Heart right ventricle (tissue), 16 donors: ENCODE results near the gene CCDC8. TPM values are rescaled to one million over a fixed set of nuclear protein-coding genes. Genes with fewer than 3 reads are reported as not detected.

ENCODE experiments used
- ATAC-seq, 8 donors: fragments of 200-7000 bp; cut with Tn5 transposase; one replicate each; pipeline ENCODE4 v1.9.1; 2020; ENCODE audit warnings: mild to moderate bottlenecking in 8 of 8, moderate library complexity in 8 of 8, moderate number of reproducible peaks in 1 of 8
- DNase-seq, 2 donors: peaks; one replicate each; pipeline ENCODE4 v3.0.0-alpha.2; 2020
- H3K27ac ChIP-seq, 10 donors: fragments of 200-600 bp; sonication (generic) in 2 of 10; one replicate each; pipeline versions ENCODE4 v1.5.0 to v1.8.0; 2020 to 2022; ENCODE audit warnings: mild to moderate bottlenecking in 3 of 10
- H3K27me3 ChIP-seq, 7 donors: fragments of 200-600 bp; one replicate each; pipeline ENCODE4 v1.8.0; 2021 to 2022; ENCODE audit warnings: mild to moderate bottlenecking in 2 of 7
- H3K36me3 ChIP-seq, 9 donors: fragments of 200-600 bp; sonication (generic) in 1 of 9; one replicate each; pipeline versions ENCODE4 v1.5.0 to v1.8.0; 2020 to 2022; ENCODE audit warnings: mild to moderate bottlenecking in 2 of 9
- H3K4me1 ChIP-seq, 9 donors: fragments of 200-600 bp; sonication (generic) in 1 of 9; one replicate each; pipeline versions ENCODE4 v1.5.0 to v1.8.0; 2020 to 2022; ENCODE audit warnings: mild to moderate bottlenecking in 4 of 9
- H3K4me3 ChIP-seq, 10 donors: fragments of 200-600 bp; sonication (generic) in 2 of 10; one replicate each; pipeline versions ENCODE4 v1.5.0 to v1.8.0; 2020 to 2022; ENCODE audit warnings: mild to moderate bottlenecking in 7 of 10, moderate library complexity in 2 of 10
- H3K9me3 ChIP-seq, 11 donors: fragments of 200-600 bp in 10 of 11; sonication (generic) in 2 of 11; one replicate each; pipeline versions ENCODE4 v1.5.0 to v1.8.0; 2013 to 2022; ENCODE audit warnings: mild to moderate bottlenecking in 2 of 11, control low read depth in 1 of 11, moderate library complexity in 1 of 11
- CTCF ChIP-seq, 9 donors: fragments of 200-600 bp; sonication (generic) in 2 of 9; IDR thresholded peaks; one replicate each; pipeline versions ENCODE4 v1.5.0 to v1.8.0; 2021 to 2022; ENCODE audit warnings: antibody characterized with exemption in 9 of 9, mild to moderate bottlenecking in 5 of 9, moderate library complexity in 1 of 9
- WGBS, 2 donors: extraction: QIAGEN DNeasy Blood & Tissue Kit; methylation state at CpG; one replicate each; pipeline ENCODE4 v1.1.7; 2013; ENCODE audit warnings: inconsistent platforms in 1 of 2; 5-methylcytosine and 5-hydroxymethylcytosine counted together
- intact Hi-C, 10 donors: fragments of 100-400 bp; cut with DNase I; formaldehyde crosslinking; loops; one replicate each; pipeline versions ENCODE4 v1.11.1 to v1.14.2; 2022
- polyA plus RNA-seq, 2 donors: library from polyadenylated mRNA; stranded (reverse); fragments of 200-250 nt; gene quantifications; one replicate each; pipeline ENCODE4 v1.2.3, GENCODE V29; 2013
- total RNA-seq, 10 donors: library from RNA; stranded (reverse); fragmentation: NEBNext Ultra II Directional in 3 of 10; extraction: Animal tissue kit (Norgen Biotek cat#: 25700) in 3 of 10; gene quantifications; one replicate each; pipeline versions ENCODE4 v1.2.1 to v1.2.4, GENCODE V29; 2021 to 2023
- donor health status: Arrhythmogenic right ventricular cardiomyopathy.
- donor health status: ischemic (EF 13 %, LVEDD 7.1; RV severe dilation, severe dysfunction).
- donor health status: healthy with polysubstance abuse.
- donor health status: DM: no; HTN: yes; CAD: no.
- donor health status: DM: no; HTN: no; CAD: no.
- donor health status: ischemic (EF 25% LVEDD 6.9; RV normal size, moderate dysfunction).
- donor health status: ischemic (EF 25% LVEDD 5.7; RV mildly dilated, moderate dysfunction).
- donor health status: healthy.
- donor health status: DM: yes; HTN: yes; CAD: no.
- donor health status: Ischemic cardiomyopathy.
- donor health status: ischemic (EF 35%, LVEDD 5.7; RV mildly dilated, moderate dysfunction).
- donor health status: nonischemic (EF 11% LVEDD 7.7; RV severe dilation, severe dysfunction).
- donor health status: DM: yes; HTN: yes; CAD: no.
- donor health status: PGD.
- donor health status: ischemic (EF 29% LVEDD 5.4; RV normal size, mild dysfunction).
- donor health status: nonischemic (EF 23%, LVEDD 6.1; RV moderate dilation, normal function).

The CCDC8 gene
- total and polyA plus RNA-seq, 12 donors = 14.4 to 37.3 (median 28.1) TPM

- peaks cover 0 to 81% (median 46%) of the 10 kb centered on the region in 7 donors for H3K27me3 ChIP-seq
- ATAC-seq = no peak
- peaks cover 4 to 73% (median 27%) of the 10 kb centered on the region in 9 donors for H3K4me1 ChIP-seq
- DNase-seq = no peak
- no peaks in the 10 kb centered on the region for H3K9me3 ChIP-seq
- WGBS, 2 donors = 50 to 62% methylated on average over 13 of the region's 13 CpGs
- intact Hi-C loops = no loop called here
- H3K4me3 ChIP-seq = peak overlapping the region; percentile 50 to 75 (median 62)
- no peak for TF ChIP-seq CTCF (IDR thresholded peaks at IDR 0.05)
- H3K36me3 ChIP-seq = peaks cover 0 to 7% (median 0%) of the 10 kb centered on the region in 9 donors
- H3K27ac ChIP-seq = peak overlapping the region in 8 of 10 donors; percentile 22 to 96 (median 88)
These were observed 2.1 kb downstream of the CCDC8 start for GRCh38 chr19:46411088-46411924.

- peak overlapping the region in 3 of 10 donors; percentile 22 to 96 (median 93) for H3K27ac ChIP-seq
- H3K4me3 ChIP-seq = peak overlapping the region in 9 of 10 donors; percentile 53 to 75 (median 65)
- H3K36me3 ChIP-seq = peaks cover 0 to 7% (median 0%) of the 10 kb centered on the region in 9 donors
- no peak for ATAC-seq
- H3K27me3 ChIP-seq = peaks cover 3 to 81% (median 46%) of the 10 kb centered on the region in 7 donors
- H3K9me3 ChIP-seq = no peaks in the 10 kb centered on the region
- no peak for TF ChIP-seq CTCF (IDR thresholded peaks at IDR 0.05)
- DNase-seq = no peak
- 80 to 82% methylated on average over 13 of the region's 13 CpGs for WGBS, 2 donors
- intact Hi-C loops = no loop called here
- peaks cover 4 to 72% (median 27%) of the 10 kb centered on the region in 9 donors for H3K4me1 ChIP-seq
These were observed 2.9 kb downstream of the CCDC8 start for GRCh38 chr19:46410205-46411087.

GRCh38 chr19:46409191-46409590 lies 4.2 kb downstream of the CCDC8 start:
- peaks cover 0 to 7% (median 0%) of the 10 kb centered on the region in 9 donors for H3K36me3 ChIP-seq
- no peak for TF ChIP-seq CTCF (IDR thresholded peaks at IDR 0.05)
- intact Hi-C loops = no loop called here
- peak overlapping the region in 4 of 10 donors; percentile 13 to 55 (median 40) for H3K27ac ChIP-seq
- no peak overlapping the region for H3K4me3 ChIP-seq
- ATAC-seq (no peak), DNase-seq (no peak)
- peaks cover 3 to 81% (median 54%) of the 10 kb centered on the region in 7 donors for H3K27me3 ChIP-seq
- 63 to 82% methylated on average over 3 of the region's 3 CpGs for WGBS, 2 donors
- H3K9me3 ChIP-seq = no peaks in the 10 kb centered on the region
- H3K4me1 ChIP-seq = peaks cover 9 to 82% (median 33%) of the 10 kb centered on the region in 9 donors

GRCh38 chr19:46408664-46409039 lies 4.7 kb downstream of the CCDC8 start:
- TF ChIP-seq CTCF (IDR thresholded peaks at IDR 0.05) = no peak
- peaks cover 0 to 7% (median 0%) of the 10 kb centered on the region in 9 donors for H3K36me3 ChIP-seq
- peaks cover 3 to 81% (median 53%) of the 10 kb centered on the region in 7 donors for H3K27me3 ChIP-seq
- WGBS, 2 donors = 2% methylated on average over 11 of the region's 11 CpGs
- peak overlapping the region in 9 of 10 donors; percentile 35 to 76 (median 53) for H3K27ac ChIP-seq
- intact Hi-C loops = no loop called here
- peaks cover 10 to 82% (median 38%) of the 10 kb centered on the region in 9 donors for H3K4me1 ChIP-seq
- H3K9me3 ChIP-seq = no peaks in the 10 kb centered on the region
- peak; percentile 9 to 48 (median 22) for ATAC-seq
- peak overlapping the region in 7 of 10 donors; percentile 6 to 32 (median 22) for H3K4me3 ChIP-seq
- peak; percentile 42 to 78 for DNase-seq
